ENCODE results near the gene RAB3D.
A peak's percentile ranks its signal among the peaks of the same experiment; 100 is the strongest.

Gene RAB3D

GRCh38 chr19:11377756-11378155 lies 38.3 kb upstream of the RAB3D start:
- H3K4me3 ChIP-seq (ENCODE audit: low read depth in 1 of 2, low read length in 2 of 2): no peak overlapping the region
- H3K27ac ChIP-seq (ENCODE audit: low read length): peak overlapping the region; percentile 60
- H3K4me1 ChIP-seq (ENCODE audit: control insufficient read depth in 1 of 2, insufficient read depth in 2 of 2, low read length in 2 of 2): peaks cover 17 to 60% of the 10 kb centered on the region in 2 donors
- H3K36me3 ChIP-seq (ENCODE audit: control insufficient read depth in 1 of 2, insufficient read depth in 2 of 2, low read length in 2 of 2): peaks cover 0 to 8% of the 10 kb centered on the region in 2 donors
- no peaks in the 10 kb centered on the region for H3K9me3 ChIP-seq (ENCODE audit: control insufficient read depth in 1 of 2, low read length in 2 of 2)
- H3K27me3 ChIP-seq (ENCODE audit: low read depth, low read length): peaks cover 2% of the 10 kb centered on the region

GRCh38 chr19:11377237-11377636 lies 37.8 kb upstream of the RAB3D start:
- no peaks in the 10 kb centered on the region for H3K27me3 ChIP-seq (ENCODE audit: low read depth, low read length)
- peaks cover 17 to 58% of the 10 kb centered on the region in 2 donors for H3K4me1 ChIP-seq (ENCODE audit: control insufficient read depth in 1 of 2, insufficient read depth in 2 of 2, low read length in 2 of 2)
- H3K9me3 ChIP-seq (ENCODE audit: control insufficient read depth in 1 of 2, low read length in 2 of 2): no peaks in the 10 kb centered on the region
- H3K36me3 ChIP-seq (ENCODE audit: control insufficient read depth in 1 of 2, insufficient read depth in 2 of 2, low read length in 2 of 2): peaks cover 0 to 8% of the 10 kb centered on the region in 2 donors
- H3K27ac ChIP-seq (ENCODE audit: low read length): peak overlapping the region; percentile 60
- H3K4me3 ChIP-seq (ENCODE audit: low read depth in 1 of 2, low read length in 2 of 2): no peak overlapping the region

GRCh38 chr19:11375143-11375948 lies 35.9 kb upstream of the RAB3D start:
- Histone ChIP-seq H3K9me3 (ENCODE audit: control insufficient read depth in 1 of 2, low read length in 2 of 2) (no peaks in the 10 kb centered on the region), H3K4me3 (ENCODE audit: low read depth in 1 of 2, low read length in 2 of 2) (peak overlapping the region; percentile 70 to 83), H3K36me3 (ENCODE audit: control insufficient read depth in 1 of 2, insufficient read depth in 2 of 2, low read length in 2 of 2) (peaks cover 0 to 8% of the 10 kb centered on the region in 2 donors), H3K27ac (ENCODE audit: low read length) (peak overlapping the region; percentile 94), H3K4me1 (ENCODE audit: control insufficient read depth in 1 of 2, insufficient read depth in 2 of 2, low read length in 2 of 2) (peaks cover 17 to 43% of the 10 kb centered on the region in 2 donors), H3K27me3 (ENCODE audit: low read depth, low read length) (no peaks in the 10 kb centered on the region)

GRCh38 chr19:11374433-11375142 lies 35.1 kb upstream of the RAB3D start, which contains the start of gene SWSAP1:
Gene SWSAP1, plus strand, starts transcription at chr19:11374666. Its CDS starts 15 bp downstream, at chr19:11374681.
- Histone ChIP-seq H3K36me3 (ENCODE audit: control insufficient read depth in 1 of 2, insufficient read depth in 2 of 2, low read length in 2 of 2) (peaks cover 0 to 8% of the 10 kb centered on the region in 2 donors), H3K27me3 (ENCODE audit: low read depth, low read length) (no peaks in the 10 kb centered on the region), H3K27ac (ENCODE audit: low read length) (peak within 1 kb of the TSS; percentile 94), H3K4me1 (ENCODE audit: control insufficient read depth in 1 of 2, insufficient read depth in 2 of 2, low read length in 2 of 2) (peaks cover 17 to 39% of the 10 kb centered on the region in 2 donors), H3K4me3 (ENCODE audit: low read depth in 1 of 2, low read length in 2 of 2) (peak within 1 kb of the TSS; percentile 70 to 83), H3K9me3 (ENCODE audit: control insufficient read depth in 1 of 2, low read length in 2 of 2) (no peaks in the 10 kb centered on the region)

- Histone ChIP-seq H3K36me3 (ENCODE audit: control insufficient read depth in 1 of 2, insufficient read depth in 2 of 2, low read length in 2 of 2) (peaks cover 0 to 8% of the 10 kb centered on the region in 2 donors), H3K27ac (ENCODE audit: low read length) (peak overlapping the region; percentile 53), H3K4me1 (ENCODE audit: control insufficient read depth in 1 of 2, insufficient read depth in 2 of 2, low read length in 2 of 2) (peaks cover 17 to 39% of the 10 kb centered on the region in 2 donors), H3K9me3 (ENCODE audit: control insufficient read depth in 1 of 2, low read length in 2 of 2) (no peaks in the 10 kb centered on the region), H3K27me3 (ENCODE audit: low read depth, low read length) (no peaks in the 10 kb centered on the region), H3K4me3 (ENCODE audit: low read depth in 1 of 2, low read length in 2 of 2) (peak overlapping the region; percentile 70 to 83)
Observed at GRCh38 chr19:11373885-11374432, 34.5 kb upstream of the RAB3D start.

- Histone ChIP-seq H3K27ac (ENCODE audit: low read length) (no peak overlapping the region), H3K27me3 (ENCODE audit: low read depth, low read length) (no peaks in the 10 kb centered on the region), H3K36me3 (ENCODE audit: control insufficient read depth in 1 of 2, insufficient read depth in 2 of 2, low read length in 2 of 2) (peaks cover 0 to 6% of the 10 kb centered on the region in 2 donors), H3K9me3 (ENCODE audit: control insufficient read depth in 1 of 2, low read length in 2 of 2) (no peaks in the 10 kb centered on the region), H3K4me3 (ENCODE audit: low read depth in 1 of 2, low read length in 2 of 2) (no peak overlapping the region), H3K4me1 (ENCODE audit: control insufficient read depth in 1 of 2, insufficient read depth in 2 of 2, low read length in 2 of 2) (peaks cover 17 to 35% of the 10 kb centered on the region in 2 donors)
Observed at GRCh38 chr19:11373166-11373884, 33.9 kb upstream of the RAB3D start.

- Histone ChIP-seq H3K4me3 (ENCODE audit: low read depth in 1 of 2, low read length in 2 of 2) (no peak overlapping the region), H3K27ac (ENCODE audit: low read length) (no peak overlapping the region), H3K4me1 (ENCODE audit: control insufficient read depth in 1 of 2, insufficient read depth in 2 of 2, low read length in 2 of 2) (peaks cover 10 to 16% of the 10 kb centered on the region in 2 donors), H3K27me3 (ENCODE audit: low read depth, low read length) (no peaks in the 10 kb centered on the region), H3K9me3 (ENCODE audit: control insufficient read depth in 1 of 2, low read length in 2 of 2) (no peaks in the 10 kb centered on the region), H3K36me3 (ENCODE audit: control insufficient read depth in 1 of 2, insufficient read depth in 2 of 2, low read length in 2 of 2) (peaks cover 0 to 4% of the 10 kb centered on the region in 2 donors)
Observed at GRCh38 chr19:11370744-11371143, 31.3 kb upstream of the RAB3D start.

- Histone ChIP-seq H3K4me3 (ENCODE audit: low read depth in 1 of 2, low read length in 2 of 2) (no peak overlapping the region), H3K36me3 (ENCODE audit: control insufficient read depth in 1 of 2, insufficient read depth in 2 of 2, low read length in 2 of 2) (peaks cover 6 to 33% of the 10 kb centered on the region in 2 donors), H3K27me3 (ENCODE audit: low read depth, low read length) (no peaks in the 10 kb centered on the region), H3K9me3 (ENCODE audit: control insufficient read depth in 1 of 2, low read length in 2 of 2) (no peaks in the 10 kb centered on the region), H3K27ac (ENCODE audit: low read length) (no peak overlapping the region), H3K4me1 (ENCODE audit: control insufficient read depth in 1 of 2, insufficient read depth in 2 of 2, low read length in 2 of 2) (no peaks in the 10 kb centered on the region)
Observed at GRCh38 chr19:11367528-11367927, 28.1 kb upstream of the RAB3D start.

- Histone ChIP-seq H3K27ac (ENCODE audit: low read length) (no peak overlapping the region), H3K27me3 (ENCODE audit: low read depth, low read length) (no peaks in the 10 kb centered on the region), H3K9me3 (ENCODE audit: control insufficient read depth in 1 of 2, low read length in 2 of 2) (no peaks in the 10 kb centered on the region), H3K4me1 (ENCODE audit: control insufficient read depth in 1 of 2, insufficient read depth in 2 of 2, low read length in 2 of 2) (no peaks in the 10 kb centered on the region), H3K4me3 (ENCODE audit: low read depth in 1 of 2, low read length in 2 of 2) (no peak overlapping the region), H3K36me3 (ENCODE audit: control insufficient read depth in 1 of 2, insufficient read depth in 2 of 2, low read length in 2 of 2) (peaks cover 6 to 48% of the 10 kb centered on the region in 2 donors)
Observed at GRCh38 chr19:11365557-11366117, 26.2 kb upstream of the RAB3D start.

GRCh38 chr19:11364935-11365334 lies 25.5 kb upstream of the RAB3D start:
- no peaks in the 10 kb centered on the region for H3K9me3 ChIP-seq (ENCODE audit: control insufficient read depth in 1 of 2, low read length in 2 of 2)
- no peak overlapping the region for H3K27ac ChIP-seq (ENCODE audit: low read length)
- no peak overlapping the region for H3K4me3 ChIP-seq (ENCODE audit: low read depth in 1 of 2, low read length in 2 of 2)

More at GRCh38 chr19:11364935-11365334, 25.5 kb upstream of the RAB3D start:
- peaks cover 6 to 48% of the 10 kb centered on the region in 2 donors for H3K36me3 ChIP-seq (ENCODE audit: control insufficient read depth in 1 of 2, insufficient read depth in 2 of 2, low read length in 2 of 2)
- H3K4me1 ChIP-seq (ENCODE audit: control insufficient read depth in 1 of 2, insufficient read depth in 2 of 2, low read length in 2 of 2): no peaks in the 10 kb centered on the region
- H3K27me3 ChIP-seq (ENCODE audit: low read depth, low read length): no peaks in the 10 kb centered on the region

Data from muscle layer of duodenum (tissue), 2 donors.